H1 (cell line): ENCODE data around the gene GAS2L1. TPM values are rescaled to one million over a fixed set of nuclear protein-coding genes. Genes with fewer than 3 reads are reported as not detected.

Experiments used
- CTCF ChIA-PET: fragments of 300-600 bp; sonication (Branson Sonifier 250); formaldehyde crosslinking; loops from one replicate; lab custom pipeline; 2021; ENCODE audit not compliant: partially characterized antibody; lab: Charles Lee
- POLR2A ChIA-PET: fragments of 300-600 bp; sonication (Branson Sonifier 250); formaldehyde crosslinking; loops from one replicate; lab custom pipeline; 2021; ENCODE audit warnings: inconsistent platforms; ENCODE audit not compliant: partially characterized antibody; lab: Charles Lee
- DNase-seq, 2 experiments: peaks; one replicate each; pipeline versions ENCODE4 v3.0.0 to v3.0.0-alpha.2; 2010 to 2022; ENCODE audit warnings: low spot score in 2 of 2, low read depth in 1 of 2, mixed read lengths in 1 of 2
- FAIRE-seq: peaks from 2 replicates; lab custom pipeline; 2011; peaks lifted over from hg19 to GRCh38; lab: Jason Lieb, UNC
- H2AFZ ChIP-seq: 2 replicates; pipeline ENCODE4 v1.8.1; 2012; ENCODE audit warnings: low read length, inconsistent platforms
- H2AK5ac ChIP-seq: 2 replicates; pipeline ENCODE4 v1.6.1; 2013; ENCODE audit warnings: low read depth, low read length
- H2BK120ac ChIP-seq: replicated peaks from 2 replicates; pipeline ENCODE3; 2013; ENCODE audit warnings: low read depth, low read length, inconsistent platforms
- H2BK12ac ChIP-seq: 2 replicates; pipeline ENCODE4 v1.6.1; 2013; ENCODE audit warnings: low read depth, low read length
- H2BK15ac ChIP-seq: 2 replicates; pipeline ENCODE4 v1.6.1; 2013; ENCODE audit warnings: low read length
- H2BK20ac ChIP-seq: 2 replicates; pipeline ENCODE4 v1.6.1; 2013; ENCODE audit warnings: low read length
- H2BK5ac ChIP-seq: 2 replicates; pipeline ENCODE4 v1.6.1; 2013; ENCODE audit warnings: low read depth, low read length
- H3K14ac ChIP-seq: 2 replicates; pipeline ENCODE4 v1.6.1; 2013; ENCODE audit warnings: inconsistent platforms; ENCODE audit not compliant: insufficient read length
- H3K18ac ChIP-seq: 2 replicates; pipeline ENCODE4 v1.6.1; 2013; ENCODE audit warnings: low read length; ENCODE audit errors: extremely low read depth
- H3K23ac ChIP-seq: 2 replicates; pipeline ENCODE4 v1.6.1; 2013; ENCODE audit warnings: inconsistent platforms; ENCODE audit not compliant: insufficient read length
- H3K23me2 ChIP-seq: 2 replicates; pipeline ENCODE4 v1.6.1; 2013; ENCODE audit warnings: low read depth, low read length
- H3K27ac ChIP-seq: 2 replicates; pipeline ENCODE4 v1.6.1; 2011; ENCODE audit warnings: low read depth, low read length, inconsistent platforms
- H3K27me3 ChIP-seq, 4 experiments: replicated peaks in 1 of 4; 1 replicate in 1 of 4; 2 replicates in 3 of 4; pipeline versions ENCODE4 v1.6.1 to v1.8.1; 2011 to 2013; ENCODE audit warnings: low read length in 3 of 4, mild to moderate bottlenecking in 3 of 4, inconsistent platforms in 2 of 4, mixed read lengths in 2 of 4, moderate library complexity in 1 of 4; ENCODE audit not compliant: control insufficient read depth in 3 of 4, insufficient read depth in 3 of 4; ENCODE audit errors: extremely low read depth in 1 of 4
- H3K36me3 ChIP-seq, 4 experiments: 2 replicates each; pipeline versions ENCODE4 v1.6.1 to v1.8.1; 2011 to 2013; ENCODE audit warnings: mild to moderate bottlenecking in 4 of 4, low read length in 3 of 4, moderate library complexity in 2 of 4, control low read depth in 1 of 4, inconsistent platforms in 1 of 4; ENCODE audit not compliant: insufficient read depth in 4 of 4, control insufficient read depth in 2 of 4
- H3K4ac ChIP-seq: replicated peaks from 2 replicates; pipeline ENCODE3; 2013; ENCODE audit warnings: low read length, low read depth, mixed read lengths, inconsistent platforms; ENCODE audit not compliant: insufficient read length
- H3K4me1 ChIP-seq, 4 experiments: replicated peaks in 1 of 4; 1 replicate in 1 of 4; 2 replicates in 3 of 4; pipeline versions ENCODE4 v1.6.1 to v1.8.1; 2011 to 2013; ENCODE audit warnings: low read length in 3 of 4, inconsistent platforms in 2 of 4, mixed read lengths in 1 of 4; ENCODE audit not compliant: insufficient read depth in 4 of 4, control insufficient read depth in 3 of 4
- H3K4me2 ChIP-seq, 2 experiments: 2 replicates each; pipeline versions ENCODE4 v1.6.1 to v1.8.1; 2011 to 2013; ENCODE audit warnings: low read depth in 2 of 2, low read length in 2 of 2, control low read depth in 1 of 2, inconsistent platforms in 1 of 2, mild to moderate bottlenecking in 1 of 2; ENCODE audit not compliant: insufficient read depth in 1 of 2
- H3K4me3 ChIP-seq, 4 experiments: fragments of 200-600, 300-600 bp in 1 of 4; sonication (generic), shearing (Covaris generic), sonication (Bioruptor Twin) in 1 of 4; 2 replicates each; pipeline versions ENCODE4 v1.5.1 to v1.8.1; 2011 to 2016; ENCODE audit warnings: low read length in 4 of 4, low read depth in 3 of 4, control low read depth in 2 of 4, inconsistent platforms in 2 of 4, mild to moderate bottlenecking in 2 of 4, mixed read lengths in 1 of 4, moderate library complexity in 1 of 4; ENCODE audit not compliant: insufficient read depth in 2 of 4; ENCODE audit errors: extremely low read depth in 1 of 4
- H3K56ac ChIP-seq: replicated peaks from 2 replicates; pipeline ENCODE3; 2013; ENCODE audit warnings: low read depth, mild to moderate bottlenecking, mixed read lengths, low read length, inconsistent platforms; ENCODE audit not compliant: insufficient read length
- H3K79me1 ChIP-seq: 2 replicates; pipeline ENCODE4 v1.6.1; 2013; ENCODE audit warnings: low read depth, low read length, control low read depth
- H3K79me2 ChIP-seq, 2 experiments: 2 replicates each; pipeline versions ENCODE4 v1.6.1 to v1.8.1; 2012 to 2013; ENCODE audit warnings: low read length in 2 of 2, mild to moderate bottlenecking in 2 of 2, inconsistent platforms in 1 of 2; ENCODE audit not compliant: insufficient read depth in 2 of 2, control insufficient read depth in 1 of 2
- H3K9ac ChIP-seq, 4 experiments: replicated peaks in 1 of 4; 1 replicate in 1 of 4; 2 replicates in 3 of 4; pipeline versions ENCODE4 v1.6.1 to v1.8.1; 2011 to 2013; ENCODE audit warnings: low read depth in 3 of 4, low read length in 3 of 4, control low read depth in 2 of 4, mild to moderate bottlenecking in 2 of 4, moderate library complexity in 2 of 4, inconsistent platforms in 1 of 4; ENCODE audit errors: extremely low read depth in 1 of 4
- H3K9me3 ChIP-seq, 2 experiments: 2 replicates each; pipeline versions ENCODE4 v1.6.1 to v1.8.1; 2012 to 2013; ENCODE audit warnings: mild to moderate bottlenecking in 2 of 2, moderate library complexity in 2 of 2, control low read depth in 1 of 2, inconsistent platforms in 1 of 2, low read depth in 1 of 2, low read length in 1 of 2, mixed read lengths in 1 of 2; ENCODE audit not compliant: insufficient read depth in 2 of 2
- H4K20me1 ChIP-seq, 2 experiments: replicated peaks in 1 of 2; 2 replicates each; pipeline versions ENCODE3 to v1.8.1; 2011 to 2013; ENCODE audit warnings: inconsistent platforms in 2 of 2, low read length in 2 of 2, mild to moderate bottlenecking in 1 of 2; ENCODE audit not compliant: insufficient read depth in 2 of 2, control insufficient read depth in 1 of 2
- H4K5ac ChIP-seq: 2 replicates; pipeline ENCODE4 v1.6.1; 2013; ENCODE audit warnings: low read length, low read depth, mixed read lengths, inconsistent platforms; ENCODE audit not compliant: insufficient read length
- H4K8ac ChIP-seq: 2 replicates; pipeline ENCODE4 v1.8.0; 2013; ENCODE audit warnings: mild to moderate bottlenecking, moderate library complexity, low read length, inconsistent platforms; ENCODE audit not compliant: insufficient read depth; ENCODE audit errors: extremely low read depth
- H4K91ac ChIP-seq: replicated peaks from 2 replicates; pipeline ENCODE3; 2013; ENCODE audit warnings: low read length, mixed read lengths, inconsistent platforms; ENCODE audit not compliant: insufficient read length
- BACH1 ChIP-seq: IDR thresholded peaks from 2 replicates; pipeline ENCODE4 v1.6.1; 2012; ENCODE audit warnings: low read length, improper control_type of control experiment
- CBX8 ChIP-seq: fragments of 300-800, 300-1000 bp; sonication (generic); IDR thresholded peaks from 2 replicates; pipeline ENCODE4 v1.7.1; 2016; ENCODE audit warnings: low read depth, low read length, borderline replicate concordance
- EP300 ChIP-seq, 2 experiments: IDR thresholded peaks; 1 replicate in 1 of 2; 2 replicates in 1 of 2; pipeline ENCODE4 v1.6.1; 2011 to 2012; ENCODE audit warnings: low read depth in 2 of 2, low read length in 2 of 2, mild to moderate bottlenecking in 2 of 2, borderline replicate concordance in 1 of 2, inconsistent platforms in 1 of 2, moderate library complexity in 1 of 2
- KDM5A ChIP-seq: fragments of 200-600 bp; IDR thresholded peaks from 2 replicates; pipeline ENCODE4 v1.7.1; 2012; ENCODE audit warnings: mild to moderate bottlenecking, low read length, inconsistent platforms, mixed read lengths
- PHF8 ChIP-seq: fragments of 200-600 bp; sonication (generic); conservative IDR thresholded peaks from 2 replicates; pipeline ENCODE4 v1.7.1; 2012; ENCODE audit warnings: low read depth, mild to moderate bottlenecking, inconsistent platforms, low read length, moderate library complexity
- POLR2AphosphoS5 ChIP-seq: IDR thresholded peaks from 2 replicates; pipeline ENCODE4 v1.6.1; 2011; ENCODE audit warnings: low read depth, low read length
- RFX5 ChIP-seq: IDR thresholded peaks from 2 replicates; pipeline ENCODE4 v1.6.1; 2011; ENCODE audit warnings: low read depth, low read length, improper control_type of control experiment, borderline replicate concordance
- SRF ChIP-seq: IDR thresholded peaks from 2 replicates; pipeline ENCODE4 v1.6.1; 2011; ENCODE audit warnings: mild to moderate bottlenecking, low read depth, low read length, moderate library complexity
- SUZ12 ChIP-seq: fragments of 200-600 bp; sonication (generic); IDR thresholded peaks from 2 replicates; pipeline ENCODE4 v1.6.1; 2012; ENCODE audit warnings: mild to moderate bottlenecking, inconsistent platforms, low read length, moderate library complexity, mixed read lengths
- TAF1 ChIP-seq: IDR thresholded peaks from 2 replicates; pipeline ENCODE4 v1.6.1; 2011; ENCODE audit warnings: mild to moderate bottlenecking, low read depth, low read length
- TAF7 ChIP-seq: optimal IDR thresholded peaks from 2 replicates; pipeline ENCODE3; 2011; ENCODE audit warnings: low read depth, mild to moderate bottlenecking, inconsistent platforms, low read length, moderate library complexity, borderline replicate concordance
- WGBS, 2 experiments: shearing (Covaris generic) in 1 of 2; methylation state at CpG; one replicate each; pipeline versions ENCODE4 v1.1.6 to v1.1.7; 2013 to 2015; ENCODE audit warnings: low lambda C conversion rate in 2 of 2, mixed read lengths in 2 of 2, inconsistent platforms in 1 of 2, low coverage in 1 of 2, missing lambda C conversion rate in 1 of 2; ENCODE audit not compliant: insufficient replicate concordance in 2 of 2, insufficient coverage in 1 of 2, insufficient read length in 1 of 2; ENCODE audit errors: extremely low coverage in 1 of 2, missing lambda C conversion rate in 1 of 2; 5-methylcytosine and 5-hydroxymethylcytosine counted together
- polyA plus RNA-seq, 7 experiments: library from polyadenylated mRNA; depleted of rRNA in 3 of 7; stranded (reverse) in 5 of 7; unstranded in 2 of 7; fragments of >200 nt in 5 of 7; fragments of 200-250 nt in 2 of 7; gene quantifications; 1 replicate in 5 of 7; 2 replicates in 1 of 7; 4 replicates in 1 of 7; pipeline versions ENCODE4 v1.2.1 to v1.2.3, GENCODE V29; 2011 to 2013; ENCODE audit warnings: missing spikeins in 2 of 7, mixed read lengths in 2 of 7
- total RNA-seq: library from RNA; stranded (reverse); fragmentation: NEBNext Ultra II Directional; extraction: Animal tissue kit (Norgen Biotek cat#: 25700); gene quantifications from 2 replicates; pipeline ENCODE4 v1.2.1, GENCODE V29; 2021

The GAS2L1 gene
- total and polyA plus RNA-seq, 2 of the 8 experiments (the other 6 are each of a cell fraction or from before 2014, with no cell fraction given): 3.6 to 10.1 TPM

GRCh38 chr22:29305836-29306174 is 645 bp upstream of the GAS2L1 start:
- POLR2A ChIA-PET: interaction anchor here (0.8 to 9.1 kb wide), 13 partner anchors 8 to 85 kb away, joined by 3 to 66 read pairs (median 7); partner anchors contain the start of genes EWSR1, RASL10A and RHBDD3
- Histone ChIP-seq H2BK20ac (no peak overlapping the region), H3K14ac (no peak overlapping the region), H2BK12ac (peak overlapping the region; percentile 91; the same call in 1 of the 2 replicates), H3K56ac (no peak overlapping the region), H3K4me3 (peak overlapping the region; percentile 40 to 68 (median 52); a peak in 7 of 8 replicates), H4K5ac (peak overlapping the region; percentile 17), H3K18ac (peak overlapping the region; percentile 79), H3K4me1 (peaks cover 0 to 10% (median 5%) of the 10 kb centered on the region in 4 experiments; a peak in 5 of 7 replicates), H3K79me1 (no peaks in the 10 kb centered on the region), H4K20me1 (peaks cover 0 to 8% of the 10 kb centered on the region in 2 experiments), H2AFZ (no peak overlapping the region), H2BK15ac (peak overlapping the region; percentile 93; the same call in 1 of the 2 replicates), H3K27ac (no peak overlapping the region), H3K4ac (peak overlapping the region; percentile 63), H4K8ac (no peak overlapping the region), H3K4me2 (peak overlapping the region; percentile 72 to 74), H4K91ac (peak overlapping the region; percentile 83), H3K9ac (no peak overlapping the region), H3K23me2 (peaks cover 6% of the 10 kb centered on the region; the same call in 1 of the 2 replicates), H3K9me3 (no peaks in the 10 kb centered on the region), H2BK120ac (peak overlapping the region; percentile 62), H2AK5ac (no peak overlapping the region), H2BK5ac (peak overlapping the region; percentile 95; the same call in 1 of the 2 replicates), H3K27me3 (peaks cover 0 to 7% (median 0%) of the 10 kb centered on the region in 4 experiments; a peak in 2 of 7 replicates), H3K23ac (no peak overlapping the region), H3K36me3 (peaks cover 0 to 2% (median under 1%) of the 10 kb centered on the region in 4 experiments; a peak in 1 of 8 replicates), H3K79me2 (no peaks in the 10 kb centered on the region)
- no peak for TF ChIP-seq RFX5
- no peak for TF ChIP-seq POLR2AphosphoS5
- no peak for TF ChIP-seq EP300 (IDR thresholded peaks at IDR 0.05; ENCODE audit: borderline replicate concordance in 1 of 2, low read depth in 2 of 2, low read length in 2 of 2)
- no peak for TF ChIP-seq CBX8
- TF ChIP-seq SUZ12: no peak
- TF ChIP-seq BACH1: no peak
- no peak for TF ChIP-seq TAF7
- no peak for TF ChIP-seq SRF
- TF ChIP-seq KDM5A: no peak
- TF ChIP-seq TAF1: no peak
- no peak for TF ChIP-seq PHF8
- no peak for FAIRE-seq
- WGBS, 2 experiments: 68% methylated on average over 7 of the region's 7 CpGs; no CpG with 5 or more reads in 1 of the 2 experiments
- CTCF ChIA-PET: interaction anchor here (0.6 to 2.2 kb wide), 6 partner anchors 12 to 218 kb away, joined by 3 to 10 read pairs (median 4); no protein-coding TSS in a partner anchor
- DNase-seq: no peak
